OCI-LY3 (cell line): ENCODE results near the gene AQP2.

Experiments used
- CTCF ChIP-seq: fragments of 200-600, 300-600 bp; sonication (generic); IDR thresholded peaks from 2 replicates; pipeline ENCODE4 v1.5.1; 2014; ENCODE audit warnings: antibody characterized with exemption, low read length, low read depth
- EZH2phosphoT487 ChIP-seq: fragments of 200-600 bp; shearing (Covaris generic); IDR thresholded peaks from 2 replicates; pipeline ENCODE4 v1.6.1; 2018; ENCODE audit warnings: antibody characterized with exemption, mixed run types, low read depth

DNA sequence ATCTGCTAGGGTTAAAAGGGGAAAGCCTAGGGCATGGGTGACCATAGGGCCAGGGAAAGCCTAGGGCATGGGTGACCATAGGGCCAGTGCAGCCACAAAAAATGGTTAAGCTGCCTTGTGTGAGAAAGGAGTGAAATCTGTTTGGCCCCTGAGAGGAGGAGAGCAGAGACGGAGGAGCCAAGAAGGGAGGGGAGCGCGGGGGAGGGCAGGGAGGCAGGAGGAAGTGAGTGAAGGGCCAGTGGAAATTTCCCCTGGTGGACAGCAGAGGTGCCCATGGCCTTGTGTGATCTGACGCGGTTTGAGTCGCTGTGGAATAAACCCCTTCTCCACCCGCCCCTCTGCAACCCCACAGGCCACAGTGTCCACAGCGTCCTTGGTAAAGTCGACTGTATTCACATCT is 21.6 kb downstream of the AQP2 start:
- TF ChIP-seq CTCF = no peak
- TF ChIP-seq EZH2phosphoT487 = no peak
